Measurements from ENCODE around the gene MAP1LC3B2.
"Not testable (repeated sequence)": the region's sequence is repeated elsewhere in the genome, so short reads cannot be mapped to it uniquely, and the experiment has no call there.

The MAP1LC3B2 gene

GRCh38 chr12:116558280-116559161 lies 660 bp upstream of the MAP1LC3B2 start:
- DNase-seq (ENCODE audit: low read depth, low spot score): no peak

DNA sequence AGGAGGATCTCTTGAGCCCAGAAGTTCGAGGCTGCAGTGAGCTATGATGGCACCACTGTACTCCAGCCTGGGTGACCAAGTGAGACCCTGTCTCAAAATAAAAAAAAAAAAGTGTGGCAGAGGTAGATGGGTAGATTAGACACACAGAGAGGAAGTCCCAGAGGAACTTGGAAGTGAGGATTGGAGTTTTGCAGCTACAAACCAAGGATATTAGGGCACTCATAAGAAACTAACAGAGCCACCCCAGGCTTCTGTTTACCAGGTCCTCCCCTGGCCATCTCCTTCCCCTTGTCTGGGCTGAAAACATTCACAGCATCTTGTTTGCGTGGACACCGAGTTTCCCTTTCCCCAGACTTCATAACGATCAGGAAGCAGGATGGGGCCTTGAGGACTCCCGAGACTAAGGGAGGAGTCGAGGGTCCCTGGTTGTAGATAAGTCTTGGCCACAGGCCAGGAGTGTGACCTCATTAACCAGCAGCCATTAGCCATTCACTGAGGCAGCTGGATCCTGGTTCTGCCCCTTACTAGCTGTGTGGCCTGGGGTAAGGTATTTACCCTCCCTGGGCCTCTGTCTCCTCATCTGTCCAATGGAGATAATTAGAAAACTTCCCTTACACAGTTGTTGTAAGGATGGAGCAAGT lies 2.1 kb downstream of the MAP1LC3B2 start:
- no peak for DNase-seq (ENCODE audit: low read depth, low spot score)

- no peak for DNase-seq (ENCODE audit: low read depth, low spot score)
Measured at GRCh38 chr12:116562090-116562489, 2.9 kb downstream of the MAP1LC3B2 start.

GRCh38 chr12:116563262-116563661 lies 4.1 kb downstream of the MAP1LC3B2 start:
- DNase-seq (ENCODE audit: low read depth, low spot score): no peak

DNA sequence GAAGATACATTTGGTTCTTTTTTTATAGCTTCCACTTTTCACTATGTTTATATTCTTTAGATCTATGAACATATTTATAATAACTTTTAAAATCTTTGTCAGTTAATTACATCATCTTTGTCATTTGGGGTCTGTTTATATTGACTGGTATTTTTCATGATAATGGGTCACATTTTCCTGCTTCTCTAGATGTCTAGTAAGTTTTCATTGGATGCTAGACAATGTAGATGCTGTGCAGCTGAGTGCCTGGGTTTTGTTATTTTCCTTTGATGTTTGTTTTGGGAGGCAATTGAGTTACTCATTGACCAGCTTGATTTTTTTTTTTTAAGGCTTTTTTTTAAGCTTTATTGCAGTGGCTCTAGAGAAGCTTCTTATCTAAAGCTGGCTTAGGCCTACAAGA lies 4.9 kb downstream of the MAP1LC3B2 start:
- no peak for DNase-seq (ENCODE audit: low read depth, low spot score)

DNA sequence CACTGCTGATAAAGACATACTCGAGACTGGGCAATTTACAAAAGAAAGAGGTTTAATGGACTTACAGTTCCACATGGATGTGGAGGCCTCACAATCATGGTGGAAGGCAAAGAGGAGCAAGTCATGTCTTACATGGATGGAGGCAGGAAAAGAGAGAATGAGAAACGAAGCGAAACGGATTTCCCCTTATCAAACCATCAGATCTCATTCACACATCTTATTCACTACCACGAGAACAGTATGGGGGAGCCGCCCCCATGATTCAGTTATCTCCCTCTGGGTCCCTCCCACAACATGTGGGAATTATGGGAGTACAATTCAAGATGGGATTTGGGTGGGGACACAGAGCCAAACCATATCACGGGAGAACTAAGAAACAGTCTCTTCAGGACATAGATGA lies 6.0 kb downstream of the MAP1LC3B2 start:
- DNase-seq (ENCODE audit: low read depth, low spot score): not testable (repeated sequence)

DNA sequence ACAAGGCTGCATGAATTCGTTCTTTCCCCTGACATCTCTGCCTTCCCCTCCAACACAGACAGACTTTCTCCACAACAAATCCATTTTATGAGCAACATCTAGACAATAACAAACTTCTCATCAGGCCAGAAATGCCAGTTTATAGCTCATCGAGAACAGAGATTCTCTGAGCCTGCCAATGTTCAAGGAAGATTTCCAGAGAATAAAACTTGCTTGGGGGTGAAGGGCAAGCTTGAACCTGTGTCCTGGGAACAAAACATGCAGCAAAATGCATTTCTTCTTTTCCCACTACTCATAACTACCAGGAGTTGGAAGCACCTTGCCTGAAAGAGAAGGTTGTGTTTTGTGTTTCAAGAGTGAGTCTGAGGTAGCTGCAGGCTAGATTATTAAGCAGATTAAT lies 6.8 kb downstream of the MAP1LC3B2 start:
- no peak for DNase-seq (ENCODE audit: low read depth, low spot score)

- DNase-seq (ENCODE audit: low read depth, low spot score): no peak
Measured at GRCh38 chr12:116568203-116568602, 9.0 kb downstream of the MAP1LC3B2 start.

DNA sequence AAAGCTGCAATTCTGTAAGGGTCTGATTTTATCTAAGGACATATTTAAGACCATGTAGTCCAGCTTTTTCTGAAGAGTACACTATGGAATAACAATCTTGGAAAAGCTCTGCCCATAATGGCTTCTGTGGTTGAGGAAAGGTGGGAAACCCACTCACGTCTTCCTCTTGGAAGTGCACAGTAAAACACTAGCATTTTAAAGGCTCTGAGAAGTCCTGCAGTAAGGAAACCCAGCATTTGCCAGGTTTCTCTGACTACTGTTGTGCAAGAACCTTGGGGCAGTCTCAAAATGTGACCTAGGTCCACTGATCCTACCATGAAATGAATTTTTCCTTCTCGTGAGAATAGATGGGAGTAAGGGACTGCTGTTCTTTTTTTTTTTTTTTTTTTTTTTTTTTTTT lies 11.9 kb downstream of the MAP1LC3B2 start:
- no peak for DNase-seq (ENCODE audit: low read depth, low spot score)

DNA sequence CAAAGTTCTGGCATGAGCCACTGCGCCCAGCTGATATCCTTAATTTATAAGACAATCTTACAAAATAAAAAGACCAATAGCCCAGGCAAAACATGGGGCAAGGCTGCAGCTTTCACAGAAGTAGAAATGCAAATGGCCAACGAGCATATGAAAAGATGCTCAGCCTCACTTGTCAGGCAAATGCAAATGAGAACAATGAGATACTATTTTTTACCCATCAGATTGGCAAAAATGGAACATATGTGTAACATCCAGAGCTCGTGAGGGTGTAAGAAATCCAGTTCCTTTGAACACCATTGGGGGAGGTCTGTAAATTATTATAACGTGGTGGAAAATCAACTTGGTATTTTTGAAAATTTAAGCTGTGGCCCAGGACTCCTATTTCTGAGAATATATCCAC lies 14.6 kb downstream of the MAP1LC3B2 start:
- DNase-seq (ENCODE audit: low read depth, low spot score): no peak

GRCh38 chr12:116575754-116576153 lies 16.6 kb downstream of the MAP1LC3B2 start:
- DNase-seq (ENCODE audit: low read depth, low spot score): not testable (repeated sequence)

DNA sequence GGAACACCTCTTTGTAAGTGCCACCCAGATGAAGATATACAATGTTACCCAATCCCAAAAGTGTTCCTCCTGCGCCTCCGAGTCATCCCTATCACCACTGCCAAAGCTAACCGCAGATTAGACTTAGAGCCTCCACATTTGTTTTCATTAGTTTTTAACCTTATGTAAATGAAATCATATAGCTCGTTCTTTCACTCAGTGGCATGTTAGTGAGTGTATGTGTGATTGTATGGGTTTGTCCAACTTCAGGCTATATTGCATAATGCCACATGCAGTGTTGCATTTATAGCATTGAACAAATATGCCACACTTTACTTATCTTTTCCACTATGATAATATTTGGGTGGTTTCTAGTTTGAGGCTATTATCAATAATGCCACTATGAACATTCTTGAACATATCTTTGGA lies 18.0 kb downstream of the MAP1LC3B2 start:
- no peak for DNase-seq (ENCODE audit: low read depth, low spot score)

DNA sequence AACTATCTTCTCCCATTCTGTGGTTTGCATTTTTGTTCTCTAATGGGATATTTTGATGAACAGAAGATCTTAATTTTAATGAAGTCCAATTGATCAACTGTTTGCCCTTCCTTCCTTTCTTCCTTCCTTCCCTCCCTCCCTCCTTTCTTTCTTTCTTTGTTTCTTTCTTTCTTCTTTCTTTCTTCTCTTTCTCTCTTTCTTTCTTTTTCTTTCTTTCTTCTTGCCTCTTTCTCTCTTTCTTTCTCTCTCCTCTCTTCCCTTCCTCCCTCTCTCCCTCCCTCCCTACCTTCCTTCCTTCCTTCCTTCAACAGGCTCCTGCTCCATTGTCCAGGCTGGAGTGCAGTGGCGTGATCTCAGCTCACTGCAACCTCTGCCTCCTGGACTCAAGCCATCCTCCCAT lies 18.9 kb downstream of the MAP1LC3B2 start:
- DNase-seq (ENCODE audit: low read depth, low spot score): no peak

DNA sequence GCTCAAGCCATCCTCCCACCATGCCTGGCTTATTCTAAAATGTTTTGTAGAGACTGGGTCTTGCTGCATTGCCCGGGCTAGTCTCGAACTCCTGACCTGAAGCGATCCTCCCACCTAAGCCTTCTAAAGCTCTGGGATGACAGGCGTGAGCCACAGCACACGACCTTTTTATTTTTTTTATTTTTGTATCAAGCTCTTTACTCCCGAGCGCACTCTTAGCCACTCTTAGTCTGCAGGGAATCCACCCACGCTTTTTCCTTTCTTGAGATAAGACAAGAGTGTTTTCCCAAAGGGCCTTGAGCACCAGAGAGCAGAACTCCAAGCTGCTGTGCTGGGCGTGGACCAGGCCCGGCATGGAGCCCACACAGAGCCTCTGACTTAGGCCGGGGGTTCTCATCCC lies 23.4 kb downstream of the MAP1LC3B2 start:
- no peak for DNase-seq (ENCODE audit: low read depth, low spot score)

- DNase-seq (ENCODE audit: low read depth, low spot score): no peak
Measured at GRCh38 chr12:116583129-116583694, 24.0 kb downstream of the MAP1LC3B2 start.

DNA sequence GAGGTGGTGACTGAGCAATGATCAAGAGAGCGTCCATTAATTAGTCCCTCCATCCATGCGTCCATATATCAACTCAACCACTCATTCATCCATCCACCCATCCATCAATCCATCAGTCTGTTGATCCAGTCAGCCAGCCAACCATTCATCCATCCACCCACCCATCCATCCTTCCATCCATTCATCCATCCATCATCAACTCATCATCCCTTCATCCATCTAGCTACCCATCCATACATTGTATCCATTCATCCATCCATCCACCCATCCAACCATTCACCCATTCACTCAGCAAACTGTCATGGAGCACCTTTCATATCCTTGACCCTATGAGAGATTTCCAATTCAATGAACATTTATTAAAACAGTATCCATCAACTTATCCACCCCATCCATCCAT lies 28.1 kb downstream of the MAP1LC3B2 start:
- no peak for DNase-seq (ENCODE audit: low read depth, low spot score)

DNA sequence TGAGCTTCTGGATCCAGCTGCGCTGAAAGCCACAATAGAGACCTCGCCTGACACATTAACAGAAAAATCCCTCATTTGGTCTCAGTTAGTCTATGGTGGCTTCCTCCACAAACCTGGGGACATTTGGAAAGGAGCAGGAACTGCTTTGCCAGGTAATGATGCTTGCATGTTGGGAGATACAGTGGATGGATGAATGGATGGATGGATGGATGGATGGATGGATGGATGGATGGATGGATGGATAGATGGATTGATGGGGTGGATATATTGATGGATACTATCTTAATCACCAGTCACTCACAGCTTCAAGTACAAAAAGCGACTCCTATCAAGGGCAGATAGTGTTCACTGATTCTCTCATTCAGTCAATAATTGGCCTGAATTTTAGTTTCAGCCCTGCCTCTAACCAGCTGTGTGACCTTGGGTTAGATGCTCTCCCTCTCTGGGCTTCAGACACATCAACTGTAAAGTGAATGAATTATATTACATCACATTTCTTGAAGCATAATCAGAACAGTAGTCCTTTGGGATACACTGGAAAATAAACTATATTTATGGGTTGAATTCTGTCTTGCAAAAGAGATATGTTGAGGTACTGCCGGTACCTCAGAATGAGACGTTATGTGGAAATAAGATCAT lies 29.3 kb downstream of the MAP1LC3B2 start:
- DNase-seq (ENCODE audit: low read depth, low spot score): no peak

- DNase-seq (ENCODE audit: low read depth, low spot score): no peak
Measured at GRCh38 chr12:116589581-116589980, 30.4 kb downstream of the MAP1LC3B2 start.

GRCh38 chr12:116590561-116590960 lies 31.4 kb downstream of the MAP1LC3B2 start:
- DNase-seq (ENCODE audit: low read depth, low spot score): no peak

DNA sequence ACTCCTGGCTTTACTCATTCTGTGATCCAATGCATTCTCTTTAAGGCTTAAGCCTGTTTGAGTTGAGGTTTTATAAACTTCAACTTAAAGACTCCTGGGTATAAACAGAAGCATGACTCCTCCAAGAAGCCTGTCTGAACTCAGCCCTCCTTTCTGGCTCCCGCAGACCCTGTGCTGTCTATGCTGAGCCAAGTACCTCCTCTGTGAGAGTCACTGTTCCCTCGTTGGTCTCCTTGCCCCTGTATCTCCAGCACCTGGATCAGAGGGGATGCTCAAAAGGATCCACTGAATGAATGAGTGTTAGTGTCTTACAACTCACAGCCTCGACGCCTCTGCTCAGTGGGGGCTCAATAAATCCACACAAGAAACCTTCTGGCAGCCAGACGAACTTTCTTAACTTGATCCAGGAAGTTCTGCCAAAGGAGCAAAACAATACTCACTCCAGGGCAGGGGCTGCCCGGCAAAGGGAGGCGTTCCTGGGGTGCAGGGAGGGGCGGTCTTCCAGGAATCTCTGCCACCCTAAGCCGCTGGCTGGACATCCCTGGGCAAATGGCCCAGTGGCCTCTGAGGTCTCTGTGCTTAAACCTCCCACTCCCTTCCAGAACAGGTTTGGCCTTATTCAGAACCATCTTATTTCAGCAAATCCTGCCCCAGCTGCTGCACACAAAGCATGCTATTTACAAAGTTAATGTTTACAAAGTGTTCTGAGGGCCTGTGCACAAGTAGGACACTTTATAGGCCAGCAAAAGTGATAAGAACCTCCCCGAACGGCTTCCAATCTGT lies 32.9 kb downstream of the MAP1LC3B2 start:
- DNase-seq (ENCODE audit: low read depth, low spot score): peak; percentile 61

- DNase-seq (ENCODE audit: low read depth, low spot score): no peak
Measured at GRCh38 chr12:116592731-116593130, 33.5 kb downstream of the MAP1LC3B2 start.
